GM12873 (cell line): ENCODE results near the gene SHISA5.

Experiments
- CTCF ChIP-seq: IDR thresholded peaks from 2 replicates; pipeline ENCODE4 v1.5.1; 2012; ENCODE audit warnings: low read depth, mild to moderate bottlenecking, moderate library complexity, low read length, control low read depth; ENCODE audit not compliant: insufficient read depth; ENCODE audit errors: missing control alignments

SHISA5 gene

GRCh38 chr3:48544141-48544540 is 40.2 kb upstream of the SHISA5 start:
- no peak for TF ChIP-seq CTCF

GRCh38 chr3:48543271-48543866 is 39.4 kb upstream of the SHISA5 start:
- TF ChIP-seq CTCF = no peak

GRCh38 chr3:48538451-48538850 is 34.5 kb upstream of the SHISA5 start:
- TF ChIP-seq CTCF = no peak

- TF ChIP-seq CTCF = no peak
Measured at GRCh38 chr3:48536785-48537184, 32.8 kb upstream of the SHISA5 start.

GRCh38 chr3:48536116-48536515 is 32.1 kb upstream of the SHISA5 start:
- no peak for TF ChIP-seq CTCF

- TF ChIP-seq CTCF = no peak
Measured at GRCh38 chr3:48535578-48535977, 31.6 kb upstream of the SHISA5 start.

GRCh38 chr3:48532977-48533337 is 29.0 kb upstream of the SHISA5 start:
- TF ChIP-seq CTCF = no peak
